ENCODE results near the gene PIGB.
"Not testable (repeated sequence)": the region's sequence is repeated elsewhere in the genome, so short reads cannot be mapped to it uniquely, and the experiment has no call there.

Gene PIGB

GRCh38 chr15:55289746-55290527, 29.1 kb upstream of the PIGB start, which contains the start of gene RAB27A:
TSS of gene RAB27A (minus strand) at chr15:55289813. CDS start at chr15:55234934, 54,879 bp downstream.
- Histone ChIP-seq H3K27ac (peak within 1 kb of the TSS; percentile 79 to 97 (median 92)), H3K4me3 (peak within 1 kb of the TSS; percentile 60 to 94 (median 83))

GRCh38 chr15:55290528-55291057, 28.4 kb upstream of the PIGB start:
- Histone ChIP-seq H3K4me3 (peak overlapping the region; percentile 60 to 94 (median 83)), H3K27ac (peak overlapping the region in 20 of 21 experiments; percentile 79 to 97 (median 92))

- Histone ChIP-seq H3K4me3 (no peak overlapping the region), H3K27ac (no peak overlapping the region)
Observed at GRCh38 chr15:55297315-55297714, 21.7 kb upstream of the PIGB start.

- H3K27ac ChIP-seq, H3K4me3 ChIP-seq: not testable (repeated sequence)
Observed at GRCh38 chr15:55302801-55303200, 16.2 kb upstream of the PIGB start.

- Histone ChIP-seq H3K4me3 (peak overlapping the region; percentile 55 to 99 (median 76)), H3K27ac (peak overlapping the region; percentile 77 to 100 (median 95))
Observed at GRCh38 chr15:55319537-55320237, 665 bp downstream of the PIGB start.

- Histone ChIP-seq H3K4me3 (peak overlapping the region in 3 of 7 experiments; percentile 59 to 84 (median 75)), H3K27ac (peak overlapping the region in 5 of 21 experiments; percentile 33 to 100 (median 96))
Observed at GRCh38 chr15:55320238-55320550, 1.2 kb downstream of the PIGB start.

GRCh38 chr15:55320963-55321362, 1.9 kb downstream of the PIGB start:
- Histone ChIP-seq H3K4me3 (no peak overlapping the region), H3K27ac (no peak overlapping the region)

- no peak overlapping the region for H3K27ac ChIP-seq
- H3K4me3 ChIP-seq, result no peak overlapping the region
Observed at GRCh38 chr15:55322467-55322866, 3.4 kb downstream of the PIGB start.

GRCh38 chr15:55327387-55327786, 8.4 kb downstream of the PIGB start:
- Histone ChIP-seq H3K4me3 (no peak overlapping the region), H3K27ac (no peak overlapping the region)

- H3K27ac ChIP-seq, result no peak overlapping the region
- H3K4me3 ChIP-seq, result no peak overlapping the region
Observed at GRCh38 chr15:55334371-55334770, 15.3 kb downstream of the PIGB start.

GRCh38 chr15:55334997-55335396, 16.0 kb downstream of the PIGB start:
- Histone ChIP-seq H3K27ac (no peak overlapping the region), H3K4me3 (no peak overlapping the region)

- Histone ChIP-seq H3K27ac (no peak overlapping the region), H3K4me3 (no peak overlapping the region)
Observed at GRCh38 chr15:55337160-55337559, 18.1 kb downstream of the PIGB start.

- no peak overlapping the region for H3K4me3 ChIP-seq
- H3K27ac ChIP-seq, result peak overlapping the region in 12 of 21 experiments; percentile 8 to 74 (median 43)
Observed at GRCh38 chr15:55343168-55343567, 24.1 kb downstream of the PIGB start.

- Histone ChIP-seq H3K4me3 (no peak overlapping the region), H3K27ac (peak overlapping the region in 13 of 21 experiments; percentile 2 to 74 (median 34))
Observed at GRCh38 chr15:55344206-55344605, 25.2 kb downstream of the PIGB start.

- no peak overlapping the region for H3K4me3 ChIP-seq
- H3K27ac ChIP-seq, result no peak overlapping the region
Observed at GRCh38 chr15:55348281-55348778, 29.3 kb downstream of the PIGB start.

GRCh38 chr15:55349282-55349681, 30.3 kb downstream of the PIGB start:
- Histone ChIP-seq H3K27ac (no peak overlapping the region), H3K4me3 (no peak overlapping the region)

- no peak overlapping the region for H3K27ac ChIP-seq
- H3K4me3 ChIP-seq, result no peak overlapping the region
Observed at GRCh38 chr15:55353025-55353424, 34.0 kb downstream of the PIGB start.

GRCh38 chr15:55356985-55357585, 38.1 kb downstream of the PIGB start:
- Histone ChIP-seq H3K27ac (no peak overlapping the region), H3K4me3 (no peak overlapping the region)

GRCh38 chr15:55357774-55358173, 38.8 kb downstream of the PIGB start:
- H3K27ac ChIP-seq, result no peak overlapping the region
- H3K4me3 ChIP-seq, result no peak overlapping the region

GRCh38 chr15:55358471-55358870, 39.4 kb downstream of the PIGB start:
- Histone ChIP-seq H3K4me3 (no peak overlapping the region), H3K27ac (no peak overlapping the region)

Measured in skin epidermis (tissue), 12 donors.